ENCODE measurements around the gene EPHB1.
"Not testable (repeated sequence)": the region's sequence is repeated elsewhere in the genome, so short reads cannot be mapped to it uniquely, and the experiment has no call there.

Gene EPHB1

DNA sequence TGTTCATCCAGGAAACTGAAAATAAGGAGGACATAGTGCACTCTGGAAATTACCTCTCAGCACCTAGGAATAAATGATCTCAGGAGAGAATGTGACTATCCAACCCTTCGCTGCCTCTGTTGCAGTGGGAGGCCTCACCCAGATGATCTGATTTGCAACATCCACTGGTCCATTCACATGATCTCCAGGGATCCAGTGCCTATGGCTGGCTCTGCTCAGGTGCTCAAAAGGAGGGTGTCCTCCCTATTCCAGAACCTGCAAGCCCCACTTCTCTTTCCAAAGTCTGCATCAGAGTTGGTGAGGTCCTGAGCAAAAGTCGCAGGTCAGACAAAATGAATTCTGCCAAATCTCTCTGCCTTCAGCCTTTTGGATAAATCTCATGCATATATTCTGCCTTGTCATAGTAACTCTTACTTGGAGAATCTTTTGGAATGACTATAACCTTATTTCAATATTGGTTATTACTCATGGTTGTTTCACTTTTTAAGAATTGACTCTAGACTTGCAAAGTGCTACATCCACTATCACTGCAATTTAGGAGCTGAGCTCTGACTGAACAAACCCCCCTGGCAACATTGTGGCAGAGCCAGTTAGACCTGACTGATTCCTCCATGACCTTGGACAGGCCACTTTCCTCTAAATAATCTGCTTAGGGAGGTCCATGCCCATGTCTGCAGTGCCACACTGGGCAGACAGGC lies 295.1 kb downstream of the EPHB1 start:
- no peak for DNase-seq

DNA sequence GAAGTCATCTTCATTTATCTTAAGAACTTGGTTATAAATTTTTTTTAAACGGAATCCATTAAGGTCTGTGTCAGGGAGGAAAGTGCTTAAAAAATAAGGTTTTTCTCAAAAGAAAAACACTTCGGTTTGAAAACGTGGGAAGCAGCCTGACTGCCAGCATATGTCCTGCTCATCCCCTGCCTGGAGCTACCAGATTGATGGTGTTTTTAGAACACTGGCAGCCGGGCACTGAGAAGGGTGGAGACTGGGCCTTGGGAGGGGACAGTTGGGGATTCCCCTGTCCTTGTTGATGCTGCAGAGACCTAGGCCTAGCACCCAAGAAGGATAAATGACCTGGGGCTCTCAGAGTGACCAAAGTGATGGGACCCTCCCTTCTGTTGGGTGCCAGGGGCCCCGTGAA lies 296.9 kb downstream of the EPHB1 start:
- DNase-seq = no peak

DNA sequence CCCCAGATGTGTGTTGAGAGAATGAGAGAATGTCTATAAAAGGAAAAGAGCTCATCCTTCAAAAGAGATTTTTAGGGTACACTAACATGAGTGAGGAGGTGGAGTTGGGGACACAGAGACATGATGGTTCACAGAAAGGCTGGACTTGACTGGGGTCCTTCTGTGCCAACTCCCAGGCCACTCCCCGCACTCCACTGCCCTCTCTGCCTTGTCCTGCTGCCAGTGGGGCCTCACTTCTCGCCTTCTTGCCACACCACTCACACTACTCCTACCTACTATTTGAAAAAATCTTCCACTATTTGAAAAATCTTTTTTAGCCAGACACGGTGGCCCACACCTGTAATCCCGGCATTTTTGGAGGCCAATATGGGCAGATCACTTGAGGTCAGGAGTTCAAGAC lies 298.1 kb downstream of the EPHB1 start:
- no peak for DNase-seq

DNA sequence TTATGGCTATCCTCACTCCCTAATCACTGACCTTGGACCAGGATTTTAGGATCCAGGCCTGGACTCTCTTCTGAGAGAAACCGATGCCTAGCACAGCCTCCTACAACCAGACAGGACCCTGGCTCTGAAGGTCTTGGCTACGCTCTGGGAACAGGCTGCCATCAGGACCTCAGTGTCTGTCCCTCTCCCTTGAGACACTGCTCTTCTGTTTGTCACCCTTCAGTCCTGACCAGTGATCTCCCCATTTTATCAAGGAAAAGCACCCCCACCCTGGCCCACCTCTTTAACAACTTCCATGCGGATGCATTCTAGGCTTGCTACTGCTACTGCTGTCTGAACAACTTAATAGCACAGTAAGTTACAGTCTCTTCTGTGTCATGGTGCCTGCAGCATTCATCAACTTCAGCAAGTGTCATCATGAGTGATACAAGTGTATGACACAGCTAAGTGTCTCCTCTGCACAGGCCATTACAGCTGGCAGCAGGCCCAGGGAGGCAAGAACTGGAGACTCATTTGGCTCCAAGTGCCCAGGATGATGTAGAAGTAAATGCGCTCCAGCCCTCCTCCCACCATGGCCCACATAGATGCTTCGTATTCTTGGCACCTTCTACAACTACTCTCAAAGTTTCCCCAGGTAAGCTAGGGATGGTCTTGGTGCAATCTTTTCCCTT lies 302.4 kb downstream of the EPHB1 start:
- no peak for DNase-seq

DNA sequence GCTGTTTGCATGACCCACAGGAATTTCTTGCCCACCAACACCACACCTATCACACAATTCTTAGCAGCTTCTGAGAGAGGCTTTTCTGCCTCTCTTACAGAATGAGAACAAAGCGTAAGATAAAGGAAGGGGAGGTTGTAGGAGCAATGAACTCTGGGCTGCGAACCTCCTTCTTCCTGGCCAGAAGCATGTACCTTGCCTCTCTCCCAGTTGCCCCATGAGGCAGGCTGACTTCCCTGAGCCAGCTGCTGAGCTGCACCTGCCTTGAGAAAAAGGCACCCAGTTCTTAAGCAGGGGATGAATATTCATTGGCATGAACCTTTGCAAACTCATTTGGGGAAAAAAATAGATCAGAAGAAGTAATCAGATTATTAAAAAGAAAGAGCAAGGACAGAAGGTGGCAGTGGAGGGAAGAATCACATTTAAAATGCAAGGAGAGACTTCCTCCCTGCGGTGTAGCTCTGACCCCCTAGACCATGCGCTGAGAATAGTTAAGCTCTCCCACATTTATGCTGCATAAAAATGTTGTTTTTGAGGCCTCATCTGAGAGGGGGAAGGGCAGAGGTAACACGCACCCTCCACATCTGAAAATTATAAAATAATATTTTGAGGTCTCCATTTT lies 304.8 kb downstream of the EPHB1 start:
- no peak for DNase-seq

DNA sequence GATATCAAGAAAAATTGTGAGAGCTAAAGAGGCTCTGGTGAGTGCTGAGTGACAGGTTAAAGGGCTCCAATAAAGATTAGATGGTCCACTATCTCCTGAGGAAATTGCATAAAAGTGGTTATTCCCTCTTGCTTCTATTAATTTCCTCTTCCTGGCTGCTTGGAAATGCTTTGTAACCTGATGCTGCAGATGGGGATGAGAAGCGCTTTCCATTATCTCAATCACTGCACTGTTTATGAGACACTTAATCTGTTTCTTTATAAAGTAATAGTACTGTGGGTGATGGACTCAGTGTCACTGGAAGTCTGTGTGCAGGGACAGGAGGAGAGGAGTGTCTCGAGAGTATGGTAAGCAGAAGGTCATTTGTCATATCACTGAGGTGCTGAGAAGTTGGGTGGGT lies 305.3 kb downstream of the EPHB1 start:
- no peak for DNase-seq

DNA sequence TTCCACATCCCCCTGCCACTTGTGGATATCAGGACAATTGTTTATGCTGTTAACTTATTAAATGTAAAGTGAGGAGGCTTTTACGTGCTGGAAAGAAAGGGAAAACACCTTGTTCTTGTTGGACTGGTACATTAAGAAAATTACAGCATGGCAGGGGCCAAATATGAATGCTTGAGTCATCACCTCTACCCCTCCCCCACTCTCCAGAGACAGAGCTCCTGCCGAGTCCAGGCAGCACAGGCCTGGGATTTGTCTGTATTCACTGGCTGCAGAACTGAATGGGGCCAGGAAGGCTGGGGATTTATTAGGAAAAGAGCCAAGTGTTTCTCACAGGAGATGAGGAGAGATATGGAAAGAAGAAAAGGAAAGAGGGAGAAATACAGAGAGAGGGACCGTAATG lies 308.9 kb downstream of the EPHB1 start:
- DNase-seq = no peak

DNA sequence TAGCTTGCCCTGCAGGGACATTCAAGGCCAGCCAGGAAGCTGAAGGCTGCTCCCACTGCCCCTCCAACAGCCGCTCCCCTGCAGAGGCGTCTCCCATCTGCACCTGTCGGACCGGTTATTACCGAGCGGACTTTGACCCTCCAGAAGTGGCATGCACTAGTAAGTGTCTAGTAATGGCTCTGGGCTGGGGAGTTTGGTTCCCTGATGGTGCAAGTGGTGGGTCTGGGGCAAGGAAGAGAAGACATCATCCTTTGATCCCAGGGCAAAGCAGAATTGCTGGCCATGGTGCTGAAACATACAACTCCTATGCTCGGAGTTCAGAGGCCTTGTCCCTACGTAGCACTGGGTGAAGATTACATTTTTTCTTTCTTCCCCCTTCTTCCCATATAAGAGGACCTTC lies 311.4 kb downstream of the EPHB1 start:
- DNase-seq = no peak

DNA sequence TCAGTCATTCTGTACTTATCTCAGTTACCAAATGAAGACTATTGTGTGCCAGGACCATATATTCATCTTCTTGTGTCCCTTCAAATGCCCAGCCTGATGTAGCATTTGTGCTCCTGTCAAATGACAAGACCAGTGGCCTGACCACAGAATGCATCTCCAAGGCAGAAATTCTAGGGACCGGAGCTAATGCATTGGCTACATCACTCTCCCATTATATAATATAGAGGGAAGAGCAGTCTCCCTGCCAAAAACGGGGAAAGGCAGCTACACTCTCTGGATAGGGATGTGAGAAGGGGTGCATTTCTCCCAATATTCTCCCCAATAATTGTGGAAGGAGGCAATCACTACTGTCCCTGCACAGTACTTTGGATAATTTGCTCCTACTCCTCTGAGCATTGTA lies 312.0 kb downstream of the EPHB1 start:
- DNase-seq = no peak

DNA sequence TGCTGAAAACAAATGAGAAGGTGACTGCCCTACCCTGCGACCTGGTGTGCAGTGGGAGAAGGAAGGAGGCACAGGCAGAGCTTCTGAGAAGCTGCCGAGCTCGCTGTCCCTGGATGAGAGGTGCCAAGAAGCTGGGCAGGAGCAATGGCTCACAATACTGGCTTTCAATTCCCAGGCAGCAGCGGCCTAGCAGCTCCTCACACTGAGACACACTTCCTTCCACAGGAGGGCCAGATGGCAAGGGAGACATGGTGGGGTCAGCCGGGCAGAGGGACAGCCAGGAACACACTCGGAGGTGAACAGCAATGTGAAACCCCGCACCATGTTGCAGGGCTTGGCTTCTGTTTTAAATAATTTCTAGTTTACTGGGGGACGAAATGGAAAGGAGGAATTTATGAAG lies 314.6 kb downstream of the EPHB1 start:
- DNase-seq = no peak

DNA sequence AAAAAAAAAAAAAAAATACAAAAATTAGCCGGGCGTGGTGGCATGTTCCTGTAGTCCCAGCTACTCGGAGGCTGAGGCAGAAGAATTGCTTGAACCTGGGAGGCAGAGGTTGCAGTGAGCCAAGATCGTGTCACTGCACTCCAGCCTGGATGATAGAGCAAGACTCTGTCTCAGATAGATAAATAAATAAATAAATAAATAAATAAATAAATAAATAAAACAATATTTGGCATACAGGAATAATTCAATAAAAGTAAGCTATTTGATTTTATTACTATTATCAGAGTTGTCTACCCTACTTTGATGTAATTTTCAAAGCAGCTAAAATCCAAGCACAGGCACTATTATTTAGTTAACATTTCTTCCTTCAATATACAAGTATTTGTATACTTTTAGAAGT lies 319.5 kb downstream of the EPHB1 start:
- not testable (repeated sequence) for DNase-seq

DNA sequence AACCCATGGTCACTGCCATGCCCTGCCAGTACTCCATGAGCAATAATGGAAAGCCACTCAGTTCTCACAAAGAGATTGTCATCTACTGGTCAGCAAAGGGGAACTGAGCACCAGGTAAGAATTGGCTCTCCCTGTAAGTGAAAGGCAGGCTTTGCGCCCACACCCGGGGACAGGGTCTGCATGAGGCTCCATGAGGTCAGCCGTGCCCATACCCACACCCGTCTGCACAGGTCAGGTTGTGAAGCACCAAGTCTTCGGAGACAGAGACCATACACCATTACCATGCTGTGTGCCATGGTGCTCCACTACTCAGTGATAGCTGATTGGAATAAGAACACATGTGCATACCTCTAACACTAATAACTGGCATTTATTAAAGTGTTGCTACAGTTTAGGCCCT lies 322.9 kb downstream of the EPHB1 start:
- DNase-seq = no peak

DNA sequence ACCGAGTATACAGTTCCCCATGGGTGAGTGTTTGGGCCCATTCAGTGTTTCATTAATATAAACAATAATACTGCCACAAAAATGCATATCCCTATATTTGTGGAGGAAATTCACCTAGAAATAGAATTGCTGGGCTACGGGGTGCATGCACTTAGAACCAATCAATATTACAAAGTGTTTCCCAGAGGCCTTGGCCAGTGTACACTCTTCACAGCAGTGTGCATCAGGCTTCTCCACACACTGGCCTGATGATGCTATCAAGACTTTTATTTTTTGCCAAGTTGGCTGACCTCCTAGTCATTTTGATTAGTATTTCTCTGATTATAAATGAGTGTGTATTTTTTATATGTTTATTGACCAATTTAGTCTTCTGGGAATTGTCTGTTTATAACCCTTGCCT lies 323.7 kb downstream of the EPHB1 start:
- DNase-seq = no peak

DNA sequence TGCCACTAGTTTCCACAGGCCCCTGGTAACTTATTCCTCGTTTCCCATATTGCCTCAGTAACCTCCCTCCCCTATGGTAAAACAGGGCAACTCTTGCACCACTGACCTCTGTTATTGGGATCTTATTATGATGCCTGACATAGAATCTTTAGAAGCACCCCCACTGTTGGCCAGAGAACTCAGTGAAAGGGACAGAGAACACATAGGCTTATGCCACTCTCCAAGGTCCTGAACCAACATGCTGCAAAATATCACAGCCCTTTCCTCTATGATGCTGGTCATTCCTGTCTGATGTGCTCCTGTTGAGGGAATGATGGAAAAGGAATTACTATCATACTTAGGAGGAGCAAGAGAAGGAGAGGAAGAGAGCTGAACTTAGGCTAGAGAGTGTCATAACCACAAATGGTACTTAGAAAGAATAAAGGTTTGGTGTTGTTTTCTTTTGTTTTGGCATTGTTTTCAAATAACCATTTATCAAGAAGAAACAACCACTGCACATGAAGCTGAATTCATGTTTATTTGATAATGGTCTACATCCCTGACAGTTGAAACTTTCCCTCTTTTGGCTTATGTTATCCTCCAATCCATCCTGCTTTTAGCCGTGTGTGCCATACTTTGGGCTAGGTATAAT lies 330.2 kb downstream of the EPHB1 start:
- DNase-seq = no peak

DNA sequence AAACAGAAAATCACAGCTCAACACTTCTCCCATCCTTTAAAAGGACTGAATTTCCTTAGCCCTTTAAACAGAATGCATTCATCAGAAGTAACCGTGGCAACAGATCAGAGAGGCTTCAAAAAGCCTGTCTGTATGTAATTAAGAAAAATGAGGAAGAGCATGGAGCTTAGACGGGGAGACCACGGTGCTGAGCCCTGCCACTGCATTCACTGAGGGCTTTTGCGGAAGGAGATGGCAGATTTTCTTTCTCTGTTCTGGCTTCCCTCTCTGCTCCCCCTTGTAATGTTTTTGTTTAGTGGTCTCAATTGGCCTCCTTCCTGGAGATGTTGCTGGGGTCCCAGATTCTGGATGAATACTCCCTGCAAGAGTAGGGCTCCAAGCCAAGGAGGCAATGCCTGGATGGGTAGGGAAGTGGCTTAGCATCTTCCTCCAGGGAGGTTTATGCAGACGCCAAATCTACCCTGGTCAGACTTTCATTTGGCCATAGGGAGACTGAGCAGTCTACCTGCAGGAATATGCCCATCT lies 332.9 kb downstream of the EPHB1 start:
- no peak for DNase-seq

DNA sequence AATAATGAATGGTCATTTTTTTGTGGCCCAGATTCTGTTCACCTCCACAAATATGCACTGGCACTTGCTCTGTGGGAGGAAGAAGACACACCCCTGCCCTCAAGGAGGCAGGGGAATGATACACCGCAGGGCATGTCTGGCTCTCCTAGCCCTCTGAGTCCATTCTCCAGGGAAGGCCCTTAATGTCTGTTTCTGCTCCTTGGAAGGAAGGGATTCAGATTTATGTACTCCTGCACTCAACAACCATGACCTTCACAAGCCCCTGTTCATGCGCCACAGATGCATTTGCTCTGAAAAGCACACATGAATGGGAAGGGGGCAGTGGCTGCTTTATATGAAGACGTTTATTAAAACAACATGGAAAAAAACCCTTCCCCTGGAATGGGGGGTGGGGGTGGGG lies 333.8 kb downstream of the EPHB1 start:
- no peak for DNase-seq

DNA sequence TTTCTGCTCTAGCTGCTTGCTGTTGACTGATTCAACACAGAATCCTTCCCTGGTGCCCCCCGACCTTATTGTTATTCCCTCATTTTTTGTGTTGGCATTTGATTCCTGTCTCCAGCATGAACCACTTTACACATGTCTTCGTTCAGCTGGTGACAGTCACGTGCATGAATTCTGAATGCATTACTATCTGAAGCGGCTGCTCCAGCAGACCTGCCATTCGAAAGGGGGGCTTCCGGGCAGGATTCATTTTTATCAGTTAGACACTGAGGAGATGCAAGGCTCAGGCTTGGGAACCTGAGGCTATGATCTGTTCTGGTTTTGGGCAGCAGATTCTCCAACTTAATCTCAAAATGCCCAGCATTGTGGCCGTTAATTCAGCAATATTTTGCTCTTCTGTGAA lies 336.2 kb downstream of the EPHB1 start:
- DNase-seq = no peak

DNA sequence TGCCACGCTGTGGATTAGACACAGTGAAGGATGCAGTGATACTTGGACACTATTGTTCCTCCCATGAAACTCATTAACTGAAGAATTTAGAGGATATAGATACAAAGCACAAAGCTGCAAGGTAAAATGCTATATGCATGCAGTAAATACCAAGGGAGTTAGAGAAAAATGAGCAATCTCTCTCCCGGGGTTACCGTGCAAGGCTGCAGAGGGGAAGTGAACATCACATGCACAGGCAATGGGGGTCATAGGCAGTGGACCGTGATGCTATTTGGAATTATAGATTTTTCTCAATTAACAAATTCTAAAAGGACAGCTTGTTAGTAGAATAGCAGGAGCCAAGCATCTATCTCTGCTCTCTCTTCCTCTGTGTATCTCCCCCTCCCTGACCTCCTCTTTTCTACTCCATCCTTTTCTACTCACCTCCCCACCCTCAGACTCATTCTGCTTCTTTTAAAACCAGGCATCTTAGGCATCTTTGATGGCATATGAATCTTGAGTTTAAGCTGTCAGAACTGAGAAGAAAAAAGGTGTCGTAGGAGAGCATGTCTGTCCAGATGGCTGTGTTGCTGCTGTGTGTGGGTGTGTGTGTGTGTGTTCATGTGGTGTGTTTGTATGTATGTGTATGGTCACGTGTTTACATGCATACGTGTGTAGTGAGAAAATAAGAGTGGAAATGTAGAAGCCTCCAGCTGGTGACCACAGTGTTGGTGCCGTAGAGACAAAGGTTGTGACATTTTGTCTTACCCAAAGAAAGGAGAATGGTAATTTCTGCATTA lies 339.0 kb downstream of the EPHB1 start:
- no peak for DNase-seq

DNA sequence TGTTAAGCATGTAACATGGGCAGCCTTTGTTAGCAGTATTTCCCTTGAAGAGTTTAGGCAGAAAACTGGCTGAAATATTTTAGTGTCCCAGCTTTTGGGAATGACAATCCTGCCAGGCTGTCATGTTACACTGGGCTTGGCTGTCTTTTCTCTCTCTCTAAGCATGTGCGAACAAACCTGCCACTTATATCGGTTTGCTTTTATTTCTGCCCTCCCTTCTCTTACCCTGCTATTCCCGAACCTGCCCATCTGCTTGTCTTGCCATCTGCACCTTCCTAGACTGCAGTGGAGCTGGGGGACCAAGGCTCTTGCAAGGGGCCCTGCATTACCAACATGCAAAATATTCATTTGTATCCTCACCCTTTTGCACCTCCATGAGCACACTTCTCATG lies 339.6 kb downstream of the EPHB1 start:
- no peak for DNase-seq

DNA sequence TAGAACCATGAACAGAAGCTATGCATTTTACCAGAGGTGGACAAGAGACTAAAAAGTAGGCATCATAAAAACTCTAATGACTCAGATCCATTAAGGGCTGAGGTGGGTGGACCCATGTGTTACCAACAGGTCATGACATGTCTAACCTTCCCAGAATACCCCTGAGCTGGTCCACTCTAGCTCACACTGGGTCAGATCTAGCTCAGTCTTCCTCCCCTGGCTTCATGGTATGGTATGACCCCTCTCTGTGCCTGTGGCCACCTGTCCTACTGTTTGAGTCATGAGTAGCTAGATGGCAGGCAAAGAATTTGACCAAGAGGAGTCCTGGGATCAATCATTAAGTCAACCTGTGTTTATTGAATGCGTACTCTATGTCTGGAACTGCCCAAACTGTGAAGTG lies 340.4 kb downstream of the EPHB1 start:
- no peak for DNase-seq

DNA sequence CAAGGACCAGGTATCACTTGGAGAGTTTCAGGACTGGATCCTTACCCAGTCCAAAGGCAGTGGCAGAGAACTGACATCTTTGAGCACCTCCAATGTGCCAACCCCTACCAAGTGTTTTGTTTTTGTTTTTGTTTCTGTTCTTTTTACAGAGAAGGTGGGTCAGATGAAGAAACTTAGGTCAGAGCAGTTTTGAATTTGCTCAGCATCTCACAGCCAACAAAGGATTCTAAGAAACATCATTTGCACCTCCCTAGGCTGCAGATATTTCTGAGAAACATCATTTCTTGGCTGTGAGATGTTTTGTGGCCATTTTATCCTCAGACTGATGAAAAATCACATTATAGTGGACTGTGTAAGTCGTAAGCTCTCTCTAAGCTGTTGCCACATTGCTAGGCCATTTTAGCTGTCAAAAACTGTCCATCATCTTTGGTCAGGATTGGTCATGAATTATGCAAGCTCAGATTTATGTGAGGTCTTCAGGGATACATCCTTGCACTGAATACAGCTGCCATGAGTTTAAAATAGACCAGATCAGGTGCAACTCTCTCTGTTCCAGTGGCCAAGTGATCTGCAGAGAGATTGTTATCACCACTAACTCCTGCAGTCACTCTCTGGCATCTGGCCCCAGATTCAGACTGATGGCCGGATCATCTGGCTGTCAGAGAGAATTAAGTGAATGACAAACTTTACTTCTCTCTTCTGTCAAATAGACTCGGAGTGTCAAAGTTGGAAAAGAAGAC lies 341.5 kb downstream of the EPHB1 start:
- no peak for DNase-seq

DNA sequence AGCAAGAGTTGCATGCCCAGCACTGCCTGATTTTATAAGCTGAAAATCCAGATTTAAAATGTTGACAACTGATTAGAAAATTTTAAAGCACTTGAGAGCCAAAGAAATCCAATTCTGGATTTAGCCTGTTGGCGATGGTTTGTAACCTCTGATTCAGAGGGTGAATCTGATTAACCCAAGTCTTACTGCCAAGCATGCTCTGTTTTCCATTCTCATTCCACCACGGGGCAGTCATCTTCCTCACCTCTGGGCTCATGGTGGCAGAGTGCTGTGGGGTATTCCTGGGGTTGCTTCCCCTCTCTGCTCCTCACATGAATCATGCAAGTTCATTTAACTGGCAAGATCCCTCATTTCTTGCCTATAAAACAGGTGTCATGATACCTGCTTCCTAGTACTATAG lies 342.2 kb downstream of the EPHB1 start:
- DNase-seq = no peak

Data from NCI-H2107 (cell line).